Renal cortex interstitium (tissue), 11 donors: Measurements from ENCODE around the gene KRT73. TPM values are rescaled to one million over a fixed set of nuclear protein-coding genes. Genes with fewer than 3 reads are reported as not detected.

Experiments
- DNase-seq, 11 donors: peaks; one replicate each; pipeline ENCODE4 v3.0.0-alpha.2; 2013; ENCODE audit warnings: low read depth in 9 of 11, low spot score in 4 of 11; ENCODE audit errors: extremely low read depth in 1 of 11
- polyA plus RNA-seq, 3 donors: library from polyadenylated mRNA; unstranded; fragments of 120-200 nt; gene quantifications; one replicate each; pipeline ENCODE4 v1.2.1, GENCODE V29; 2013; ENCODE audit not compliant: insufficient read length in 3 of 3

KRT73 gene
- polyA plus RNA-seq, 3 donors = 0.04 TPM; not detected in 2

GRCh38 chr12:52629281-52630007 lies 11.1 kb upstream of the KRT73 start:
- DNase-seq = no peak

DNA sequence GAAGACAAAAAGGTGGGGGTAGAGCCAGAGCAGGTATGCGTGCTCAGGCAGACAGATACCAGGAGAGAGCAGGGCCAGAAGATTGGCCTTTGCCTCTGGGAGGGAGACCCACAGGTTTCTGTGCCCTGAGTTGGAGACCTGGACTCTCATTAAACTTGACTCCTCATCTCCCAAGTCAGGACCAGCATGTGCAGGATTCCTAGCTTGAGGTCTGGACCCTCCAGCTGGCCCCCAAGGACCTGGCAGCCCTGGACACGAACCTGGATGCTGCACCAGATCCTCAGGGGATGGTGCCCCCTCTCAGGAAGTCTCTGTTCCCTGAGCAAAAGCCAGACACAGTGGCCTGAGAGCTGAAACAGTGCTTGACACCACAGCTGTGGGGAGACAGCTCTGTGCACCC lies 10.5 kb upstream of the KRT73 start:
- DNase-seq = no peak

DNA sequence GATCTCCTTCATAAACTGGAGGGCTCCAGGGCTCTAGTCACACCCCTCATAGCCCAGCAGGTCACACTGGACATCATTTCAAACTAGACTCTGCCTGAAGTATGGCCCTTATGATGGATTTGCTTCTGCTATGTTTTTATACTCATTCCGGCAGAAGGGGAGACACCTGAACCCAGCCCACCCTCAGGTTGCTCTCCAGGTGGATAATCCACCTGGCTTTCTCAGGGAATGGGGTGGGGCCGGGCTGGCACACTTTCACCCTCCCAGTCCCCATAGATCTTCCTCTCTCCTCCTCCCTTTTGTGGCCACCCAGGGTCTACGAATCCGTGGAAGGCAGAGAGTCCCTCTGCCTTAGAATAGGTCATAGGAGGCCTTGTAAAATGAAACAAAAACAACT lies 9.8 kb upstream of the KRT73 start:
- DNase-seq = no peak

DNA sequence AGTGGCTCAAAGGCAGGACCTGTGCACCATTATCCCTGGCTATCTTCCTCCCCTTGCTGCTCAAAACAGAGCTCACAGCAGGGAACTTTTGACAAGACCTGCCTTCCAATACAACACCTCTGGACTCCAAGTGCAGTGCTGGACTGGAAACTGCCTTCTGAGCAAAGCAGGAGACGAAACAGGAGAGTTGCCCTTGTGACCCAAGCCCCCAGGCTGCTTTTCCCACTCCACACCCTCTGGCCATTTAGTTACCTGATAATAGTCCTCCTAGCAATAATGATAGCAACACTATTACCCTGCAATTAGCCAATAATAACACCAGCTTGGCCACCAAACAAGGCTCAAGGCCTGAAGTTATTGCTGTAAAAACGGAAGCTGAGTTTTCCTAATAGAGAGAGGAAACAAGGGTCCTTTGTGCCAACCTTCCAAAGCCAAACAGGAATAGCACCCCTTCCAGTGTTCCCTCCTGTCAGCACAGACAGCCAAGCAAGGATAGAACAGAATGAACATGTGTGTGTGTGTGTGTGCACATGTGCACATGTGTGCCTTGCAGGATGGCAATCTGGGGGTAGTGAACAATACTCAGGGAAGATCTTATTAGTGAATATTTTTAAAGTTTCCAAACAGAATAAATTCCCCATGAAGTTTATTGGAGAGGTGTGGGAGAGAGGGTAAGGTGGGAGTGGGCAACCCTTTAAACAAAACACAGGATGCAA lies 9.2 kb upstream of the KRT73 start:
- DNase-seq = no peak

DNA sequence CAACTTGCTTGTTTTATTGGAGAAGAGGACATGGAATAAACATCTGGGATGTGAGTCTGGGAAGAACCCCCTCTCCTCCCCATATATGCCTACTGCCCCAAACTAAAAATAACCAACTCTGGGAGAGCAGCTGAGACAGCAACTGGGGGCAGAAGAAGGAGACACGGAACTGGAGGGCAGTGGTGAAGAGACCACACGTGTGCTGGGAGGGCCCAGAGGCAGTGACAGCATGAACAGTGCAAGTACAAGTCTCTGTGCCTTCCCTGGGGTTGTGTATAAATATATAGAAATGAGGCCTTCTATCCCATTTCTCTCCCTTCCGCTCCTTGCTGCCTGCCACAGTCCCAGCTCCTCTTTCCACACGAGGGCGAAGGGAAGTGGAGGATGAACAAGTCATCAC lies 4.0 kb upstream of the KRT73 start:
- no peak for DNase-seq

DNA sequence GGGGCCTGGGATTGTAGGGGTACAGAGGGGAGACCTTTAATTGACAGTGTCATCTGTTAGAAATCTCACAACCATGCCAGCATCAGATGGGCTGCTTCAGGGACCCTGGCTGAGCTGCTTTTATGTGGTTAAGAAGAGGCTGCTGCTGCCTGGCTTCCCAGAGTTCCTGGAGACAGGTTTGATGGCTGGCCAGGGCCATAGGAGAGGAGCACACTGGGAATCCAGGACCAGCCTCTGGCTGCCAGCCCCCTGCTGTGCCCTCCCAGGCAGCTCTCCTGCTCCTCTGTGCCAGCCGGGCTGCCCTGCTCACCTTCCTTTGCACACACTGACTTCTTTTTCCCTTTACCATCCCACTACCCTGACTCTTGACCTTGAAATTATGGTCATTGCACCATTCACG lies 507 bp upstream of the KRT73 start:
- no peak for DNase-seq

DNA sequence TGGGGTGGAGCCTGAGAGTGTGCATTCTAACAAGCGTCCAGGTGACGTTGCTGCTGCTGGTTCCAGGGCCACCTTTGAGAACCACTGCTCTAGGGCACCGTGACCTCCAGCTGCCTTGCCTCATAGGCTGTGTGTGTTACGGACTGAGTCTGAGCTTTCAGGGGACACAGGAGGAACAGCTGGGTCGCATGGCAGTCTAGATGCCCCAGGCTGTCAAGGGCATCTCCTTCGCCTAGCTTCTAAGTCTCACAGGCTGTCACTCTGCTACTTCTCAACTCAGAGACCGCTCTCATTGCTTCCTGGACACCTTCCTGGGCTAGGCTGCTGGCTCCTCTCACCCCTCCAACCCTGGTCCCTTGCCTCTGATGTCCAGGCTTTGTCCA lies 965 bp downstream of the KRT73 start:
- DNase-seq = no peak

DNA sequence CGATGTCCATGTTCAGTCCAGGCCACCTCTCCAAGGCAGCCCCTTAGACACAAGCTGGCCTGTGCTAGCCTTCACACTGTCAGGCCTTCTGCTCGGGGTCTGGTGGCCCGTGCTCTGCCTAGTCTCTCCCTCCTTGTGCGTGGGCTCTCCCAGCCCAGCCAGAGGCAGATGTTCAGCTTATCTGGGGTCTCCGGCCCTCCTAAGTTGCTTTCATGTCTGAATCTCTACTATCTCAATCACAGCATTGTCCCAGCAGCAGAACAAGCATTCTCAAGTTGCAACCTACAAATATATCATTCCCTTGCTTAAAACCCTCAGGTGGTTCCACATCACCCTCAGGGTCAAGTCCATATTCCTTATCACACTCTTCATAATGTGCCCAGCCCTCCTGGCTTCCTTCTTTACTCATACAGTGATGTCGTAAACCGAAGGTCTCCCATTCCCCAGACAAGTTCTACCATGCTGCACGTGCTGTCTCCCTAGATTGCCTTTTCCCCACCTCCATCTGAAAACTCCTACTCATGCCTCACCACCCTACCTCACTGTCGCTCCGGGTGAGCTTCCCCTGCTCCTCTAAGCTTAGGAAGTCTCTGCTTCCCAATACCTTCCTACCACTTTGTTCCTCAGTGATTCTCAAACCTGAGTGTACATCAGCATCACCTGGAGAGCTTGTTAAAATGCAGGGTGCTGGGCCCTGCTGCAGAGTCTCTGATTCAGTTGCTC lies 1.5 kb downstream of the KRT73 start:
- DNase-seq = no peak

- no peak for DNase-seq
Observed at GRCh38 chr12:52615912-52616311, 2.4 kb downstream of the KRT73 start.

- DNase-seq = no peak
Observed at GRCh38 chr12:52615208-52615868, 3.0 kb downstream of the KRT73 start.

- no peak for DNase-seq
Observed at GRCh38 chr12:52614381-52615207, 3.8 kb downstream of the KRT73 start.

DNA sequence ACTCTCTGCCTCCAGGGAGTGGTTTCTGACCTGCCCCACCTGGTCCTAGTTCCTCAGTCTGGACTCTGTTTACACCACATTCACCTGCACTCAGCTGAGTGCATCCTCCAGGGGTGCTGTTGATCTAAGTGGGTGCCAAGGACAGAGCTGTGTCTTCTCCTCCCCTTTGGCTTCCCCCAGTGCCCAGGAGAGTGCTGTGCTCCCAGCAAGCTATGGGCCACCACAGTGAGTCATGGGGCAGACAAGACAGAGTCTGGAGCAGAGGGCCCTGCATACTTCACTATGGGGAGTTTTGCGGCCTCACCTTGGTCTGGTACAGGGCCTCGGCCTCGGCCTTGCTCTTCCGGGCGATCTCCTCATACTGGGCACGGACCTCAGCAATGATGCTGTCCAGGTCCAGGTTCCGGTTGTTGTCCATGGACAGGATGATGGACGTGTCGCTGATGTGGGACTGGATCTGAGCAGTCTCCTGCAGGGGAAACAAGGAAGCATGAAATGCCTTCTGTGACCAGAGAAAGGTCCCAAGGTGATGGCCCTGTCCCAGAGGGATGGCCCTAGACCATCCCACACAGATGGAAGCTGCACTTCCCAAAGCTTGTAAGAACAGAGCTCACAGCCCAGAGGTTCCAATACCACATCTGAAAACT lies 4.9 kb downstream of the KRT73 start:
- DNase-seq = no peak

- DNase-seq = no peak
Observed at GRCh38 chr12:52612431-52613383, 5.7 kb downstream of the KRT73 start.

DNA sequence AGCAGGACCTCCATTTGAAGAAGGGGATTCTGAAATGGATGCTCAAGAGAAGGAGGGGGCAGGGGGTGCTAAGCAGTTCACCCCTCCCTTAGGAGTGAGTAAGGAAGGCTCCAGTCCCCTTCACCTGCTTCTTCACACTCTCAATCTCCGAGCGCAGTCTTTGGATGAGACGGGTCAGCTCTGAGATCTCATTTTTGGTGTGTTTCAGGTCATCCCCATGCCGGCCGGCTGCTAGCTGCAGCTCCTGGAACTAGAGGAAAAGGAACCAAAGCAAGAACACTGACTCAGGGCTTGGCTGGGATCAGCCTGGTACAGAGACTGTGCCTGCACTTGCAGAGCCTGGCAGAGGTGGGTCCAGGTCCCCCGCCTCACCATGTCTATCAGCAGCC lies 7.3 kb downstream of the KRT73 start:
- no peak for DNase-seq

- no peak for DNase-seq
Observed at GRCh38 chr12:52608826-52609630, 9.3 kb downstream of the KRT73 start.

DNA sequence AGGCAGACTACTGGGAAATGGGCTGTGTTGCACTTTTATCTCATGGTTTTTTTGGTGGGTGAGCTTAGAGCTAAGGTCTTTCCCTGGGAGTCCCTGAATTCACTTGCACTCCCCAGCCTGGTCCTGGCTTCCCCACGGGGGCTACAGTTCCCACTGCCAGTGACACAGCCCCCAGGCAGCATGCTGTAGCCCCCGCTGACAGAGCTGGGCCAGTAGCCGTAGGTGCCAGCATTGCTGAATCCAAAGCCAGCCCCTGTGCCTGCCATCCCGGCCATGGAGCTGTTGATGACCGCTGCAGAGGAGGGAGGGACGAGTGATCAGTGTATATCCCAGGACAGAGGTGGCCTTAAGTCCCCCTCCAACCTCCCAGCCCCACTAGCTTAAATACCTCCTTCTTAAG lies 10.2 kb downstream of the KRT73 start:
- no peak for DNase-seq

GRCh38 chr12:52607314-52607713 lies 11.0 kb downstream of the KRT73 start:
- no peak for DNase-seq
